ENCODE results near the gene GRB2.

Gene GRB2

DNA sequence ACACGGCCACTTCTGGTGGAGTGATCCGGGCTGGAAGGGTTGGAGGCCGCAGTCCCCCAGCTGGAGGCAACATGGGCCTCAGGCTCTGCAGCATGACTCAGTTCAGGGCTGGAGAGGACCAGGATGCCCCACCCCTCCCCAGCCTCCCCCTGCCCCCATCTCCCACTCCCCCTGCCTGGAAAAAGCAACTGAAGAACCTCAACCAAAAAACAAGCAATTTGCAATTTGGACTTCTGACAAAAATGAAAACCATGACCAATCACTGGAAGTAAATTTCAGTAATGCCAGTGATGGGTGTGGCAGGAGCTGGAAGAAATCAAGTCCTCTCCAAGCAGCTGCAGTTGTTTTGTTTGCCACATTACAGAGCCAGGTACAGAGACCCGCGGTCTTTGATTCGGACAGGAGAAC lies 127.8 kb downstream of the GRB2 start:
- peak; percentile 83 for DNase-seq (ENCODE audit: low spot score)

DNA sequence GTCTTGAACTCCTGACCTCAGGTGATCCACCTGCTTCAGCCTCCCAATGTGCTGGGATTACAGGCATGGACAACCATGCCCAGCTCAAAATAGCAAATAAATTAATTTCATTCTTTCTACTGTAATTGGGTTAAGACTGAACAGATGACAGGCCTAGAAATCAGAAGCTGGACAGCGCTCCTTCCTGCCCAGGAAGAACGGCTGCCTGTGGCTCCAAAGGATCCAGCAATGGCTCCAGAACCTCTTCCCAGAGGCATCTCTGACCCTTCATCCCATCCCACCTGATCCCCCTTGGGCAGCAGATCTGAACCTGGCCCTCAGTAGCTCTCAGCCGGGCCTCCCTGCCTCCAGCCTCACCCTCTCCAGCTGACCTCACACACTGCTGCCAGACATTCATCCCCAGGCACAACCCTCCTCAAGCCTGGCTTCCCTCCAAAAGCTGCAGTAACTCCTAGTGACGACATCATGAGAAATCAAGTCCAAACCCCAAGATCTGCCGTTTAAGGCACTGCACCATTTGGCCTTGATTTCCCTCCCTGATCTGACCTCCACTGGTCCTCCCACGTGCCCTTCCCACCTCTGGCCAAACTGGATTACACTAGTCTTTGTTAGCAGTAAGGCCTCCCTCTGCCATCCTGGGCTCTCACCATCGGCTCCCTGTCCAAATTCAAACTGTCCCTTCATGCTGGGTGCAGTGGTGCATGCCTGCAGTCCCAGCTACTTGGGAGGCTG lies 131.3 kb downstream of the GRB2 start:
- DNase-seq (ENCODE audit: low spot score) = peak; percentile 57

DNA sequence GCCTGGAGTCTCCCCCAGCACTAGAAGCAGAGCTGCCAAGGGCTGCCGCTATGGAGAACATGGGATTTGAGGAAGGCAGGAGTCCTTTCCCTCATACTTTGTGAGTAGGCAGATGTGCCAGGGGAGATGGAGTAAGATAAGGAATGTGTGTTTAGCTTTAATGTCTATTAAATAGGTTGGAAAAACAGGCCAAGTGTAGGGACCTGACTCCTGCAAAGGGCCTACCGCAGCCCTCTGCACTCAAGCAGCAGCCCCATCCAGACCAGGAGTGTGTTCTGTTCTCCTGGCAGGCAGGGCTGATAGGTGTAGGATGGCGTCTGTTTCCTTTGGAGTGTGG lies 132.7 kb downstream of the GRB2 start:
- no peak for DNase-seq (ENCODE audit: low spot score)

DNA sequence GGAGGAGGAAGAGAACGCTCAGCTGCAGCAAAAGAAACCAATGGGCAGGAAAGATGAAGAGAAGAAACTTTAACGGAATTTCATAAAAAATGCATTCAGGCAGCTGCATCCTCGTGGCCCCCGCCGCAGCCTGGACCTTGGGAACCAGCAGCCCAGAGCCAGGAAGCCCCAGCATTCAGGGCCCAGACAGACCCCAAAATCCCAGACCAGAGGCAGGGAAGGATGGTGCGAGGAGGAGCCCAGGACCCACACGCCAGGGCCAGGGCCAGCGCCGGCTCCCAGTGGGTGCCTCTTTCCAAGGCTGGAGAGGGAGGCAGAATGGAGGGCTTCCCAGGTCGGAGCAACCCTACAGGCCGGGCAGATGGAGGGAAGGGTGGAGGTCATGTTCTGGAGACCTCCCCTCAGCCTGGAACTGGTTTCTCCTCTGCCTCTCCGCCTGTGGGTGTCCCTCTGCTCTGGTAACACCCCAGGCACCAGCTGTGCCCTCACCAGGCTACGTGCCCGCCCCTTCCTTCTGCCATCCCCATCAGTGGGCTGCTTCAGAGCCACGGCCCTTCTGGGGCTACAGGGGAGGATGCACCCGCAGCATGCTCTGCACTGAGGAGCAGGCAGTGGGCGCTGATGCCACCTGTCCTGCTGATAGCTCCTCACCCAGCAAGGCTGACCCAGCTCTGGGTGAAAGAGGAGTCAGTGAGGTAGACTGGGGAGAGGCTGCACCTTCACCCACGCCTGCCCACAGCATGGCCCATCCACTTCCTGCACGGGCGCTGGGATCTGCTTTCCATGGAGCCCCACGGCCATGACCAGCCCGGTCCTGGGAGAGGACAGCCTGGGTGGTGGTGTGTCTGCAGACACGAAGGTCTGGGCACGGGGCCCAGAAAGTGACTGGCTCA lies 133.3 kb downstream of the GRB2 start:
- DNase-seq (ENCODE audit: low spot score) = peak; percentile 76

DNA sequence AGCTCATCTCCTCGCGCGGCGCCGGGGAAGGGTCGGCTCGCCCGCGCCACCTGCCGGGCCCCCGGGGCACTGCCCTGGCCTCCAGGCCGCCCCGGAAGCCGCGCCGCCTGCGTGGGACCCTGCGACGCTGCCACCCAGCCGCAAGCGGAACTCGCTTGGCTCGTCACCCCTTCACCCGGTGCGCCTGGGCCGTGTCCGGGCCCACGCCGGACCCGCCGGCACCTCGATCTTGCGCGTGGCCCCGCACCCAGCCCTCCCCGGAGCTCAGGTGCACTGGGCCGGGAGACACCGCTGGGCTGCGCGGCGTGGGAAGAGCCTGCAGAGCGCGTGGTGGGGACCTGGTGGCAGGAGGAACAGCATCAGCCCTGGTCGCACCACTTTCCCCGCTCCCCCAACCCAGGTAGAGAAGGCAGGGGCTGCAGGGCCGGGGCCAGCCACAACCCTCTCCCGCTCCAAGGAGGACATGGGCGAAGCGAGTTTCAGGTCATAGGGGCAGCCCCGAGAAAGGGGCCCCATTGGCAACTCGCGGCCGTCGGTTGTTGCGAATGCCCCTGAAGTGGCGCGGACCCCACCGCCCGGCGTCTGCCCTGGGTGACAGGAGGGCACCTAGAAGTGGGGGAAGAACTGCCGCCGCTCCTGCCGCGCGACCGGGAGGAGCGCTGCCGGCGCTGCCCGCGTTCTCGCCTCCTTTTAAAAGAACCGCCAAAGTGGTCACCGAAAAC lies 134.1 kb downstream of the GRB2 start:
- DNase-seq (ENCODE audit: low spot score) = peak; percentile 97

DNA sequence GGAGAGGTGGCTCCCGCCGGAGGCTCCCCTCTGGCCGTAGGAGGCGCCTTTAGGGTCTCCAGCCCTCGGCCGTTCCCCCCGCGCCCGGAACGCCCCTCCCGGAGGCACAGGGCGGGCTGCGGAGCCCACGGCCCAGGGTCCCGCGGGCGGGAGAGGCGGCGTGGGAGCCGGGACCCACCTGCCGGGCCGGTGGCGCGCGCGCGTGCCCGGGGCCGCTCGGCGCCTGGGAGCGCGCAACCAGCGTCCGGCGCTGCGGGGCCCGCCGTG lies 134.6 kb downstream of the GRB2 start, which contains the start of gene MIF4GD:
Gene MIF4GD (minus strand): TSS at position 266 of the 267 bp plus-strand sequence. CDS start 1,036 bp downstream, outside the sequence.
- DNase-seq (ENCODE audit: low spot score) = no peak

DNA sequence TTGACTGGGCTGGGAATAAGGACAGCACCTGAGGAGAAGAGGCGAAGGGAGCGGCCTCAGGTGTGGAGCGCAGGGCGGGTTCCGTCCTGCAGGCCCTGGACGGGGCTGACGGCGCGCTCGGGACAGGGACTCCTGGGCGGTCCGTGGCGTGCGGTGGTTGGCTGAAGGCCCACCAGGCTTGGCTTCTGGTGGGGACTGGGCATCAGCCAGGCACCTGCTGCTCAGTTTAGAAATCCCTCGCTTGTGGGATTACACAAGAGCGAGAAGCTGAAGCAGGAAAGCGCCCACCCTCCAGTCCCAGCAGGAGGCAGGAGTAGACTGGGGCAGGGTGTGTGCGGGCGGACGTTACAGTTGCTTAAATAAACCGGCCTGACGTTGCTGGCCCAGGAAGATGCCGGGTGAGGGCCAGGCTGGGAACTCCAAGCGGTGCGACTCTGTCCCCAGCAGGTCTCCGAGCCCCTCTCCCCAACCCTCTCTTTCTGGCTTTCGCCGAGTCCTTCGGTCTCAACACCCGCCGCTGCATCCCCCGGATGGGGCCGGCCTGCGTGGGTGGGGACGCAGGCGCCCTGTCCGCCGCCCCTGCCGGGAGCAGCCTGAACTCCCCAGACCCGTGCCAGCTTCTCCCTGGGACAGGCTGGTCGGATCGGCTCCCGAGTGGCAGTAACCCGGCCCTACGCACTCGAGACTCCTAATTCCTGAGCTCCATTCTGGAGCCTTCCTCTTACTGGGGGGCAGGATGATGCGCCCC lies 135.1 kb downstream of the GRB2 start:
- peak; percentile 87 for DNase-seq (ENCODE audit: low spot score)

DNA sequence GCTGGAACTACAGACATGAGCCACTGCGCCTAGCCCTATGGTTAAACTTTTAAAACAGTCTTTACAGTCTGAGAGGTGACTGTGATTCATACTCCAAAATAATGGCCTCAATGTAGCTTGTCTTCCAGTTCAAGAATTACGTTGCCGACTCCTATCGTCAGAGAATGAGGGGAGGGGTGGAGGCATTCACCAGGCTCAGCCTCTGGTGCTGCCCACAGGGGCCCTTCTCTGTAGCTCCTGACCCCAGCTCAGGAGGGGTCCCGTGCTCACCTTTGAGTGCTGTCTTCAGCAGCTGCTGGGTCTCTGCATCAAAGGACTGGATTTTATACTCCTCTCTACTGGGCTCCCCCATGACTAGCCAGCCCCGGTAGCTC lies 135.6 kb downstream of the GRB2 start:
- no peak for DNase-seq (ENCODE audit: low spot score)

All from GM03348 (cell line).